ENCODE data around the gene WAC.
"Not testable (repeated sequence)": the region's sequence is repeated elsewhere in the genome, so short reads cannot be mapped to it uniquely, and the experiment has no call there.

WAC gene

GRCh38 chr10:28569506-28570159 lies 36.7 kb downstream of the WAC start:
- DNase-seq = no peak

GRCh38 chr10:28570598-28570997 lies 37.7 kb downstream of the WAC start:
- DNase-seq = no peak

GRCh38 chr10:28571265-28571664 lies 38.3 kb downstream of the WAC start:
- no peak for DNase-seq

- DNase-seq = not testable (repeated sequence)
Observed at GRCh38 chr10:28574214-28574613, 41.3 kb downstream of the WAC start.

GRCh38 chr10:28575852-28576251 lies 42.9 kb downstream of the WAC start:
- no peak for DNase-seq

GRCh38 chr10:28577506-28577905 lies 44.6 kb downstream of the WAC start:
- DNase-seq = no peak

GRCh38 chr10:28578454-28578853 lies 45.5 kb downstream of the WAC start:
- no peak for DNase-seq

- DNase-seq = no peak
Observed at GRCh38 chr10:28580825-28581224, 47.9 kb downstream of the WAC start.

GRCh38 chr10:28581916-28582315 lies 49.0 kb downstream of the WAC start:
- DNase-seq = no peak

- DNase-seq = no peak
Observed at GRCh38 chr10:28585076-28585475, 52.2 kb downstream of the WAC start.

- DNase-seq = no peak
Observed at GRCh38 chr10:28586176-28586575, 53.3 kb downstream of the WAC start.

- DNase-seq = no peak
Observed at GRCh38 chr10:28587270-28587969, 54.5 kb downstream of the WAC start.

GRCh38 chr10:28587970-28588290 lies 55.0 kb downstream of the WAC start:
- DNase-seq = no peak

GRCh38 chr10:28592953-28593352 lies 60.0 kb downstream of the WAC start:
- DNase-seq = no peak

GRCh38 chr10:28593811-28594210 lies 60.9 kb downstream of the WAC start:
- DNase-seq = no peak

GRCh38 chr10:28594406-28594805 lies 61.5 kb downstream of the WAC start:
- no peak for DNase-seq

- DNase-seq = no peak
Observed at GRCh38 chr10:28595613-28596012, 62.7 kb downstream of the WAC start.

- DNase-seq = no peak
Observed at GRCh38 chr10:28600056-28600455, 67.1 kb downstream of the WAC start.

- no peak for DNase-seq
Observed at GRCh38 chr10:28601012-28601411, 68.1 kb downstream of the WAC start.

GRCh38 chr10:28604567-28605536 lies 71.9 kb downstream of the WAC start:
- DNase-seq = no peak

GRCh38 chr10:28606568-28606967 lies 73.7 kb downstream of the WAC start:
- DNase-seq = no peak

GRCh38 chr10:28609636-28610035 lies 76.7 kb downstream of the WAC start:
- not testable (repeated sequence) for DNase-seq

GRCh38 chr10:28612877-28613276 lies 80.0 kb downstream of the WAC start:
- no peak for DNase-seq

GRCh38 chr10:28616514-28616913 lies 83.6 kb downstream of the WAC start:
- DNase-seq = no peak
